IPS-20b (cell line): ENCODE results near the gene ZEB2.

Experiments used
- H3K27ac ChIP-seq: one replicate; pipeline ENCODE4 v1.5.1; 2013; ENCODE audit warnings: low read length
- H3K27me3 ChIP-seq: 2 replicates; pipeline ENCODE4 v1.6.1; 2013; ENCODE audit warnings: mild to moderate bottlenecking, low read length, inconsistent platforms; ENCODE audit not compliant: insufficient read depth
- H3K36me3 ChIP-seq: 2 replicates; pipeline ENCODE4 v1.6.1; 2013; ENCODE audit warnings: low read depth, mild to moderate bottlenecking, inconsistent platforms, low read length, moderate library complexity; ENCODE audit not compliant: insufficient read depth
- H3K4me1 ChIP-seq: 2 replicates; pipeline ENCODE4 v1.6.1; 2013; ENCODE audit warnings: mild to moderate bottlenecking, control low read depth, inconsistent platforms, low read length, moderate library complexity; ENCODE audit not compliant: insufficient read depth
- H3K4me3 ChIP-seq: 2 replicates; pipeline ENCODE4 v1.5.1; 2013; ENCODE audit warnings: mild to moderate bottlenecking, low read length, inconsistent platforms
- H3K9ac ChIP-seq: 2 replicates; pipeline ENCODE4 v1.6.1; 2013; ENCODE audit warnings: low read depth, mild to moderate bottlenecking, inconsistent platforms, low read length, moderate library complexity
- H3K9me3 ChIP-seq: 2 replicates; pipeline ENCODE4 v1.6.1; 2013; ENCODE audit warnings: mild to moderate bottlenecking, low read depth, low read length, inconsistent platforms; ENCODE audit not compliant: insufficient read depth

The ZEB2 gene

DNA sequence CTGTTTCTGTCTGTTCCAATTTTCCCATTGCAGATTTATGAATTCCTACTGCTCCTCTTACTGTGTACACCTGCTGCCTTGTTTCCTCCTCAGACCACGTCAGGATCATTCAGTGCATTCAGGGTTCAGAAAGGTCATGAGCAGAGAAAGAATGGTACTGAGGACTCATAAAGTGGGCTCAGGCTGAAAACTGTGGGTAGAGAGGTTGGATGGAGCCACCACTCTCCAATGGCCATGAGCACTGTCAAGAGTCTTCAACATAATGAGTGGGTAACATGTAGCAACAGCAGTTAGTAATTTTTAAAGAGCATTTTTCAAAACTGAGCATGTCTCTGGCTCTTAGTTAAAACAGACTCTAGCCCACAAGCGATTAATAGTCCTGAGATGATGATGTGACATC, 138.2 kb downstream of the ZEB2 start:
- Histone ChIP-seq H3K9ac (no peak overlapping the region), H3K36me3 (no peaks in the 10 kb centered on the region), H3K27ac (no peak overlapping the region), H3K9me3 (no peaks in the 10 kb centered on the region), H3K27me3 (no peaks in the 10 kb centered on the region), H3K4me1 (no peaks in the 10 kb centered on the region), H3K4me3 (no peak overlapping the region)

DNA sequence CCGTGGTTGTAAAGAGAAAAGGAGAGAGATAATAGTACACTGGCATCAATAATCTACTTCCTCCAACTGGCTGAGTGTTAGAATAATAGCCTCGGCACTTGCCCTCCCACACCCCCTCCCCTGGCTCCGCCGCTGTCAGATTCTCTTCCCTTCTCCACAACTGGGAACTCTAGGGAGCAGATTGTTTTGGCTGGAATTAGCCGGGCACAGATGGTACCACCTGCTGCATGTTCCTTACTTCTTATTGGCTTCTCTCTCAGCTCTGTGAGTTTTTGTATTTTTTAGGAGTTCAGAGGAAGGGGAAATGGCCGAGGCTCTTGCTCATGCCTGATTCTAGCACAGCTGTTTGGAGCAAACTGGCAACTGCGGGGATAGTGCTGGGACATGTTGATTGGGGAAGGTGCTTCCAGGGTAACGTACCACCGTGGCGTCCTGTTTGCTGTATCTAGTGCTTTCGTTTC, 140.0 kb downstream of the ZEB2 start:
- no peak overlapping the region for H3K9ac ChIP-seq
- H3K27me3 ChIP-seq, result no peaks in the 10 kb centered on the region
- H3K4me1 ChIP-seq, result no peaks in the 10 kb centered on the region
- no peaks in the 10 kb centered on the region for H3K36me3 ChIP-seq
- H3K9me3 ChIP-seq, result no peaks in the 10 kb centered on the region
- H3K4me3 ChIP-seq, result no peak overlapping the region
- H3K27ac ChIP-seq, result no peak overlapping the region

DNA sequence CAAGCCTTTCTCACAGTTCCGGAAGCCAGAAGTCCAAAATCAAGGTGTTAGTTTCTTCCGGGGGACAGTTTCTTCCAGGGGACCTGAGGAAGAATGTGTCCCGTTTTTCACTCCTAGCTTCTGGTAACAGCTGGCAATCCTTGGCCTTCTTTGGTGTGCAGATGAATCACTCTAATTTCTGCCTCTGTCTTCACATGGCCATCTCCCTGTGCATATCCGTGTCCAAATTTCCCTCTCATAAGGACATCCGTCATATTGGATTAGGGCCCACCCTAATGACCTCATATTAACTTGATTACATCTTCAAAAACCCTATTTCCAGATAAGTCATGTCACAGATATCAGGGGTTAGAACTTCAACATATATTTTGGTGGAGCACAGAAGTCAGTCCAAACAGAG, 141.4 kb downstream of the ZEB2 start:
- H3K36me3 ChIP-seq, result no peaks in the 10 kb centered on the region
- no peak overlapping the region for H3K4me3 ChIP-seq
- no peaks in the 10 kb centered on the region for H3K4me1 ChIP-seq
- H3K9me3 ChIP-seq, result no peaks in the 10 kb centered on the region
- no peak overlapping the region for H3K9ac ChIP-seq
- no peak overlapping the region for H3K27ac ChIP-seq
- H3K27me3 ChIP-seq, result no peaks in the 10 kb centered on the region

GRCh38 chr2:144377914-144378313, 142.0 kb downstream of the ZEB2 start:
- Histone ChIP-seq H3K27ac (no peak overlapping the region), H3K9me3 (no peaks in the 10 kb centered on the region), H3K4me1 (no peaks in the 10 kb centered on the region), H3K36me3 (no peaks in the 10 kb centered on the region), H3K27me3 (no peaks in the 10 kb centered on the region), H3K9ac (no peak overlapping the region), H3K4me3 (no peak overlapping the region)

- H3K9ac ChIP-seq, result no peak overlapping the region
- no peaks in the 10 kb centered on the region for H3K27me3 ChIP-seq
- no peaks in the 10 kb centered on the region for H3K9me3 ChIP-seq
- no peak overlapping the region for H3K27ac ChIP-seq
- no peaks in the 10 kb centered on the region for H3K4me1 ChIP-seq
- no peaks in the 10 kb centered on the region for H3K36me3 ChIP-seq
- H3K4me3 ChIP-seq, result no peak overlapping the region
Observed at GRCh38 chr2:144376926-144377325, 143.0 kb downstream of the ZEB2 start.

GRCh38 chr2:144376460-144376859, 143.5 kb downstream of the ZEB2 start:
- Histone ChIP-seq H3K9ac (no peak overlapping the region), H3K4me1 (no peaks in the 10 kb centered on the region; the same call in 1 of the 2 replicates), H3K9me3 (no peaks in the 10 kb centered on the region), H3K4me3 (no peak overlapping the region), H3K36me3 (no peaks in the 10 kb centered on the region), H3K27ac (no peak overlapping the region), H3K27me3 (no peaks in the 10 kb centered on the region)

DNA sequence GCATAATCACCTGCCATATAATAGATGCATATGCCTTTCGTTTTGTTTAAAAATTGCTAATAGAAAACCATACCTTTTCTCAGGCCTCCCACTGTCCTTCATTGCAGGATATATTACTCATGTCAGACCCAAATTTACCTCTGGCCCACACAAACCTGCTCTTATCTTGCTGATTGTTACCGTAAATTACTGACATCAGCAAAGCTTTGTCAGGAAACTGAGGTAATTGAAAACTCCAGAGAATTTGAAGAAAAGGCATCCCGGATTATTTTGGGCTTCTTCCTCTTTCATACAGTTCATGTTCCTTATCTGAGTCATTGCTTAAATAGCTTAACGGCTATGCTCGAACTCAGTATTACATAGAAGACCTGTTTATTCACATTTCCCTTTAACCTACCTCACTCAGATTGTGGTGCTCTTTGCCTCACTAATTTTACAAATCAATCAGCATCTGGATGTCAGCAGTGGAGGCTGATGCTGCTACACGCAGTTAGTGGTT, 145.7 kb downstream of the ZEB2 start:
- no peak overlapping the region for H3K4me3 ChIP-seq
- no peak overlapping the region for H3K9ac ChIP-seq
- H3K4me1 ChIP-seq, result peaks cover 7% of the 10 kb centered on the region

DNA sequence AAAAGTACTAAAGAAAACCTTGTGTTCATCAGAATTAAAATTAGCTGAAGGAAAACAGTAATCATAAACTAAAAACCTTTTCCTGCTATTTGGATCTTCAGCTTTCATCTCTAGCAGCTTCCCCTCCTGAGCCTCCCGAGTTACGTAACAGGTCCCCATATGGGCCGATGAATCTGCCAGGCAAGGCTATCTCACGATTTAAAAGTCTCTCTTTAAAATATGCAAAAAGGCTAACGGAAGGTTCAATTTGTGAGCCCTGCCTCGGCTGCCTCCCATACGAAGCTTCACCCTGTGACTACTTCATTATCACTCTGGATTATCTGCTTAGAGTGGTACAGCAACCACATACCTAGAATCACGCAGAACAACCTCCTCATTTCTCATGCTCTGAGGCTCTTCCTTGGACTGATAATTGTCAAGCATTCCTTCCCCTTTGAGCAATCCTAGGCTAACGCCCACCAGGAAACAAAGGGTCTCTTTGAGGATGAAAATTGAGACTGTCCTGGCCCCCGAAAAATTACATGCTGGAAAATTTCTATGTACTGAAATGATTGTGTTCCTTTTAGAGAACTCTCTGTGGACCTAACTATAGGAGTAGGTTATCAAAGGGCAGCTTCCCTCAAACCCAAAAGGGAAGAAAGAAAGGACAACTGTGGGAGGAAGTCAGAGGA, 147.4 kb downstream of the ZEB2 start:
- Histone ChIP-seq H3K4me1 (peaks cover 7% of the 10 kb centered on the region), H3K9me3 (no peaks in the 10 kb centered on the region), H3K27ac (no peak overlapping the region), H3K9ac (no peak overlapping the region), H3K36me3 (no peaks in the 10 kb centered on the region), H3K4me3 (no peak overlapping the region), H3K27me3 (no peaks in the 10 kb centered on the region)

More for the DNA sequence above, 145.7 kb downstream of the ZEB2 start:
- no peaks in the 10 kb centered on the region for H3K9me3 ChIP-seq
- H3K27me3 ChIP-seq, result no peaks in the 10 kb centered on the region
- H3K36me3 ChIP-seq, result no peaks in the 10 kb centered on the region
- H3K27ac ChIP-seq, result no peak overlapping the region

- Histone ChIP-seq H3K9me3 (no peaks in the 10 kb centered on the region), H3K36me3 (no peaks in the 10 kb centered on the region), H3K9ac (no peak overlapping the region), H3K27me3 (no peaks in the 10 kb centered on the region), H3K27ac (no peak overlapping the region), H3K4me1 (peaks cover 7% of the 10 kb centered on the region), H3K4me3 (no peak overlapping the region)
Observed at GRCh38 chr2:144370937-144371584, 148.9 kb downstream of the ZEB2 start.

DNA sequence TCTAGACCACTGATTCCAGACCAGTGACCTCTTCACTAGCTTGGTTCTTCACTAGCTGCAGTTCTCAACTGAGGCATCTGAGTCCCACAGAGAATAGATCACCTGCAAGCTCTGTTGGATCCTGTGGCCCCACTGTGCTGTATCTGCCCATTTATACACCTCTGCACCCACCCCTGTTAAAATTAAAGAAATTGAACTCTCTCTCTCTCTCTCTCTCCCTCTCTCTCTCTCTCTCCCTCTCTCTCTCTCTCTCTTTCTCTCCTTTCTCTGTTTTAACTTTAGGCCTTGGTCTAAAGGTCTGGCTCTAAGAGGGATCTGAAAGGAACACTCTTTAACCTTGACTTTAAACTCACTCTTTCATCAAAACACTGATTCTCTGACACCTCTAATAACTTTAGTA, 150.5 kb downstream of the ZEB2 start:
- no peak overlapping the region for H3K4me3 ChIP-seq
- no peaks in the 10 kb centered on the region for H3K27me3 ChIP-seq
- no peaks in the 10 kb centered on the region for H3K36me3 ChIP-seq
- no peak overlapping the region for H3K9ac ChIP-seq
- H3K9me3 ChIP-seq, result no peaks in the 10 kb centered on the region
- no peak overlapping the region for H3K27ac ChIP-seq
- H3K4me1 ChIP-seq, result peaks cover 7% of the 10 kb centered on the region

DNA sequence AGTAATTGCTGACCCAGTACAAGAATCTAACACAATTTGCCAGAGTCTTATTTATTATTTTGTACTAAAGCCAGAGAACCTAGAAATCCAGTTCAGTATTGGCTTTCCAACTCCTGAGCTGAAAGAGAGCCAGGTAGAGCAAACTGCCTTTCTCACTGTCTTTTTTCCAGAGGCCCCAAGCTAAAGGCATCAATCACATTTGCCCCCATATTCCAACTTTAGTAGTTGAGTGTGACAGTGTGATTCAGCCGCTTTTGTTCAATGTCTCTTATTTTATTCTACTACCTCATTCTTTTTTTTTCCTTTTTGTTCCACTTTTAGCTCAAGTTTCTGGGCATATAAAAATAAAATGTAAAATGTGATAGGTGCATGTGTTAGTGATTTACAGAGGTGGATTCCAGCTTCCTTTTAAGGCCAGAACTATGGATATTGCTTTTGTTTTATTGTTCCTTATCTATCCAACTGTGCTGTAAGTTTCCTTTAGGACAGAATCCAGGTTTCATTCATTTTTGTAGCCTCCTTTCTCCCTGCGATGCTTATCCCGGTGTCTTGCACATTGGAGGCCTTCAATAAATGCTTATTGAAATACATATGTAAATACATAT, 153.0 kb downstream of the ZEB2 start:
- no peaks in the 10 kb centered on the region for H3K27me3 ChIP-seq
- no peak overlapping the region for H3K4me3 ChIP-seq
- H3K27ac ChIP-seq, result no peak overlapping the region
- no peak overlapping the region for H3K9ac ChIP-seq
- H3K9me3 ChIP-seq, result no peaks in the 10 kb centered on the region
- H3K4me1 ChIP-seq, result peaks cover 7% of the 10 kb centered on the region
- H3K36me3 ChIP-seq, result no peaks in the 10 kb centered on the region
